Thyroid gland (tissue), 4 donors: Measurements from ENCODE around the gene IL24. TPM values are rescaled to one million over a fixed set of nuclear protein-coding genes. Genes with fewer than 3 reads are reported as not detected.

ENCODE experiments used
- DNase-seq, 2 donors: peaks; one replicate each; pipeline ENCODE4 v3.0.0-alpha.2; 2019
- H3K27ac ChIP-seq, 3 donors: fragments of 200-600 bp; sonication (generic); 1 replicate in 2 of 3; 2 replicates in 1 of 3; pipeline ENCODE4 v1.5.1; 2016 to 2019; ENCODE audit warnings: mild to moderate bottlenecking in 1 of 3, moderate library complexity in 1 of 3
- H3K27me3 ChIP-seq: fragments of 200-600 bp; sonication (generic); one replicate; pipeline ENCODE4 v1.5.1; 2019
- H3K36me3 ChIP-seq, 2 donors: fragments of 200-600 bp; sonication (generic); one replicate each; pipeline ENCODE4 v1.5.1; 2016 to 2019
- H3K4me1 ChIP-seq, 2 donors: fragments of 200-600 bp; sonication (generic); one replicate each; pipeline ENCODE4 v1.5.1; 2017 to 2019
- H3K4me3 ChIP-seq, 3 donors: fragments of 200-600 bp; sonication (generic); replicated peaks in 1 of 3; 1 replicate in 2 of 3; 2 replicates in 1 of 3; pipeline ENCODE4 v1.5.1; 2016; ENCODE audit warnings: mild to moderate bottlenecking in 1 of 3
- H3K9me3 ChIP-seq: fragments of 200-600 bp; sonication (generic); one replicate; pipeline ENCODE4 v1.5.1; 2017
- POLR2A ChIP-seq, 2 donors: fragments of 450-650 bp; IDR thresholded peaks; one replicate each; pipeline ENCODE4 v1.6.1; 2017; ENCODE audit warnings: antibody characterized with exemption in 2 of 2, mild to moderate bottlenecking in 2 of 2, moderate library complexity in 1 of 2
- WGBS, 2 donors: methylation state at CpG; one replicate each; pipeline ENCODE4 v1.1.5; 2017; 5-methylcytosine and 5-hydroxymethylcytosine counted together
- intact Hi-C: fragments of 100-400 bp; cut with DNase I; formaldehyde crosslinking; loops from one replicate; pipeline ENCODE4 v1.15.1; 2023
- total RNA-seq, 4 donors: library from RNA; depleted of rRNA; stranded (reverse); fragments of >200 nt; gene quantifications; one replicate each; pipeline ENCODE4 v1.2.3, GENCODE V29; 2016
- TF ChIP-seq, protein P1 (sequence below), 6 experiments: fragments of 200-600 bp in 3 of 6; fragments of 450-650 bp in 3 of 6; sonication (generic) in 3 of 6; IDR thresholded peaks; one replicate each; pipeline ENCODE4 v1.5.1; 2016 to 2019; ENCODE audit warnings: antibody characterized with exemption in 6 of 6, mild to moderate bottlenecking in 2 of 6, inconsistent platforms in 1 of 6, moderate library complexity in 1 of 6

Gene IL24
- total RNA-seq, 4 donors from 2014 or later, result not detected

DNA sequence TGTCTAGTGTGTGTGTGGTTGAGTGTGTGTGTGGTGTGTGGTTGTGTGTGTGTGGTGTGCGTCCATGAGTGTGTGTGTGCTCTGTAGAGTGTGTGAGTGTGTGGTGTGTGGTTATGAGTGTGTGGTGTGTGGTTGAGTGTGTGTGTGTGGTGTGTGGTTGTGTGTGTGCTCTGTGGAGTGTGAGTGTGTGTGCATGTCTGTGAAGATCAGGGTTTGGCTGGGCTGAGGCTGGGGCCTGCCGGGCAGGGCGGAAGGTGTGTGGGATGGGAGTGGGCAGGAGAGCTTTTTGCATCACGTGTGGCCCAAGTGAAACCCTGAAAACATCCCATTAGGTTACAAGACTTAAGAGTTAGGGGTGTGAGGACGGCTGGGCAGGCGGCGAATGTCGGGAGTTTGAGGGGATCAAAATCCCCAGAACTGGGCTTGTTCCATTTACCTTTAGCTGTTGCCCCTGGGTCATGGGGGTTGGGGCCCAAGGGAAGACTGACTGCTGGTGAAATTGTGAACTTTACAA lies 27.4 kb downstream of the IL24 start:
- Histone ChIP-seq H3K36me3 (no peaks in the 10 kb centered on the region), H3K4me3 (no peak overlapping the region), H3K27me3 (no peaks in the 10 kb centered on the region), H3K27ac (no peak overlapping the region), H3K4me1 (no peaks in the 10 kb centered on the region), H3K9me3 (no peaks in the 10 kb centered on the region)
- no peak for DNase-seq
- TF ChIP-seq POLR2A (IDR thresholded peaks at IDR 0.05), result no peak
- TF ChIP-seq, protein P1, sequence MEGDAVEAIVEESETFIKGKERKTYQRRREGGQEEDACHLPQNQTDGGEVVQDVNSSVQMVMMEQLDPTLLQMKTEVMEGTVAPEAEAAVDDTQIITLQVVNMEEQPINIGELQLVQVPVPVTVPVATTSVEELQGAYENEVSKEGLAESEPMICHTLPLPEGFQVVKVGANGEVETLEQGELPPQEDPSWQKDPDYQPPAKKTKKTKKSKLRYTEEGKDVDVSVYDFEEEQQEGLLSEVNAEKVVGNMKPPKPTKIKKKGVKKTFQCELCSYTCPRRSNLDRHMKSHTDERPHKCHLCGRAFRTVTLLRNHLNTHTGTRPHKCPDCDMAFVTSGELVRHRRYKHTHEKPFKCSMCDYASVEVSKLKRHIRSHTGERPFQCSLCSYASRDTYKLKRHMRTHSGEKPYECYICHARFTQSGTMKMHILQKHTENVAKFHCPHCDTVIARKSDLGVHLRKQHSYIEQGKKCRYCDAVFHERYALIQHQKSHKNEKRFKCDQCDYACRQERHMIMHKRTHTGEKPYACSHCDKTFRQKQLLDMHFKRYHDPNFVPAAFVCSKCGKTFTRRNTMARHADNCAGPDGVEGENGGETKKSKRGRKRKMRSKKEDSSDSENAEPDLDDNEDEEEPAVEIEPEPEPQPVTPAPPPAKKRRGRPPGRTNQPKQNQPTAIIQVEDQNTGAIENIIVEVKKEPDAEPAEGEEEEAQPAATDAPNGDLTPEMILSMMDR (IDR thresholded peaks at IDR 0.05), result no peak
- WGBS, 2 donors, result 72 to 80% methylated on average over 8 of the region's 8 CpGs
- intact Hi-C loops, result no loop called here

DNA sequence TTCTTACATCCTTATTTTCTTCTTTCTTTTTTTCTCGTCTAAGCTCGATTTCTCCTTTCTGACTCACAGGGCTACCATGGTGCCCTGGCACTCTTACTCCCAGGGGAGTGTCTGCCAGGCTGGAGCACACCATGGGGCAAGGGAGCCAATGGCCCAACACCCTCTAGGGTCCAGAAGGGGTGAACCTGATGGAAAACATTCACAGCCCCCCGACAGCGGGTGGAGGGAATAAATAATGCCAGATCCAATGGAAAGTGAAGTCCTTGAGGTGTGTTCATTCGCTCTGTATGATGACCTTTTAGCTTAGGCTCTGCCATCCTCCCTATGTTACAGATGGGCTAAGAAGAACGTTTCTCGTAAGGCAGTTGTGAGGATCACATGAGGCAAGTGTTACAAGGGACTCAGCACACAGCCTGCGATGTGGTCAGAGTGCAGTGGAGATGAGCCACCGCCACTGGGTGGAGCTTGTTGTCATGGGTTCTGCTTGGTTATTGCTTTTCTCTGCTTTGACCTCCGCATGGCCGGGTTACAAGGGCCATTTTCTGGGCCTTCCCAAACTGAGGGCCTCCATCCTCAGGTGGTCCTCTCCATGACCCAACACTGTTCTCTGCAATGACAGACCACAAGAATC lies 28.0 kb downstream of the IL24 start:
- Histone ChIP-seq H3K36me3 (no peaks in the 10 kb centered on the region), H3K27ac (no peak overlapping the region), H3K4me1 (no peaks in the 10 kb centered on the region)

DNA sequence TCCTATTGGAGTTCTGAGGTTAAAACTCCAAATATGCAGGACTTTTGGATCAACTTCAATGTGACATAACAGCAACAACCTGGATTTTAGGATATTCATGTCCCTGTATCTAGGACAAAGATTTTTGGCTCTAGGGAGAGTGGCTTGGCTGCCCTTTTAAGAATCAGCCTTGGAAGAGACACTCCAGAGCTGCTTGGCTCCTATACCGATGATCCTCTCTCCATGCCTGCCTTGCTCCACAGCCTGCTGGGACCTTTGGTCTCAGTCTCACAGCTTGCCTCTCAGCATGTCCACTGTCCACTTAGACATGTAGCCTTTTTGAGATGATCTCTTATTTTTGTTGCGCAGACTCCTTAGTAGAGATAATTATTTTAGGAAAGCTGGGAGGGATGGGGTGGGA lies 29.0 kb downstream of the IL24 start:
- no peak for TF ChIP-seq POLR2A (IDR thresholded peaks at IDR 0.05)
- TF ChIP-seq, protein P1 (IDR thresholded peaks at IDR 0.05), result no peak
- 79 to 80% methylated on average over 2 of the region's 2 CpGs for WGBS, 2 donors
- no peaks in the 10 kb centered on the region for H3K27me3 ChIP-seq
- H3K27ac ChIP-seq, result no peak overlapping the region
- H3K4me3 ChIP-seq, result no peak overlapping the region
- H3K36me3 ChIP-seq, result no peaks in the 10 kb centered on the region
- no peaks in the 10 kb centered on the region for H3K9me3 ChIP-seq
- no peak for DNase-seq
- intact Hi-C loops, result no loop called here
- H3K4me1 ChIP-seq, result no peaks in the 10 kb centered on the region

More for the DNA sequence above, 28.0 kb downstream of the IL24 start:
- no peak for TF ChIP-seq POLR2A (IDR thresholded peaks at IDR 0.05)
- TF ChIP-seq, protein P1 (IDR thresholded peaks at IDR 0.05), result no peak
- WGBS, 2 donors, result 81 to 84% methylated on average over 11 of the region's 11 CpGs
- Histone ChIP-seq H3K4me3 (no peak overlapping the region), H3K9me3 (no peaks in the 10 kb centered on the region), H3K27me3 (no peaks in the 10 kb centered on the region)
- intact Hi-C loops, result no loop called here
- no peak for DNase-seq

DNA sequence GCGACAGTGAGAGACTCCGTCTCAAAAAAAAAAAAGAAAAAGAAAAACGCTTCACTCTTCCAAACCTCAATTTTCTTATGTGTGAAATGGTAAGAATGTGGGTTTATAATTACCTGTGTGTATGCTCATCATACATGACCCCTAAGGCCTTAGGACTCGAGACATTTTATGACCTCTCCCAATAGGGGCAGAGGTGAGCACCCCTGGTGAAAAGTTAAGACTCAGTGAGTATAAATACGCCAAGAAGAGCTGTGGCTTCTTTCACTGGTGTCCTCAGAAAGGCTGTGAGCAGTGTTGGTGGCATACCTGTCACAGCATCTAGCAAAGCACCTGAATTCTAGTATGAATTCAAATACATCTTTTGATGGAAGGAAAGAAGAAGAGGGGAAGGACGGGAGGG lies 32.3 kb downstream of the IL24 start:
- Histone ChIP-seq H3K27ac (no peak overlapping the region), H3K4me1 (no peaks in the 10 kb centered on the region), H3K27me3 (no peaks in the 10 kb centered on the region), H3K36me3 (no peaks in the 10 kb centered on the region), H3K9me3 (no peaks in the 10 kb centered on the region), H3K4me3 (no peak overlapping the region)
- no peak for DNase-seq
- 90 to 93% methylated on average over 6 of the region's 6 CpGs for WGBS, 2 donors
- intact Hi-C loops, result no loop called here
- no peak for TF ChIP-seq POLR2A (IDR thresholded peaks at IDR 0.05)
- TF ChIP-seq, protein P1 (IDR thresholded peaks at IDR 0.05), result no peak

DNA sequence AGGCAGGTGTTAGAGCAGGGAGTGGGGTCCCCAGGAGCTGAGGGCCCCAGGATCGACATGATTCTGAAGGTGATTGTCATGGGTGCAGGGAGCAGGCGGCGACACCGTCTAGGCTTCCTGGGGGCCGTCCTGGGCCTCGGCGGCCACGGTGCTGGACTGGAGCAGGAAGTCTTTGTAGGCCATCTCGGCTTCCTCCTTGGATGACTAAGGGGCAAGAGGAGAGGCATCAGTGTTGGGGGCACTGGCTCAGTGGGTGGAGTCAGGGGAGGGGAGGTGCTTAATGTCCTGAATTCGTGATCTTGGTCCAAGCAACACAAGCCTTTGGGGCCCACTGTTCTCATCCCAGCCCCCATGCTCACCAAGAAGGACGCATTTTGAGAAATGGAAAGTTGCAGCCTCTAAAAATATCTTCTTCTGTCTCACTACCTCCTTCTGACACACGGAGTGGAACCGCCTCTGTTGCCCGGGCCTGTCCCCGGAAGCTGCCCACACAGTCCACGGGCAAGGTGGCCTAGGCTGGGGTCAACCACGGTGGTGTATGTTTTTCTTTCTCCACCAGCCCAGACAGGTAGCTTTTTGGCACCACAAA lies 33.1 kb downstream of the IL24 start:
- no peaks in the 10 kb centered on the region for H3K27me3 ChIP-seq
- H3K4me1 ChIP-seq, result no peaks in the 10 kb centered on the region
- DNase-seq, result no peak
- no peaks in the 10 kb centered on the region for H3K36me3 ChIP-seq
- H3K4me3 ChIP-seq, result no peak overlapping the region
- H3K9me3 ChIP-seq, result no peaks in the 10 kb centered on the region
- no peak overlapping the region for H3K27ac ChIP-seq
- intact Hi-C loops, result no loop called here
- 77 to 83% methylated on average over 17 of the region's 17 CpGs for WGBS, 2 donors
- TF ChIP-seq, protein P1 (IDR thresholded peaks at IDR 0.05), result no peak
- no peak for TF ChIP-seq POLR2A (IDR thresholded peaks at IDR 0.05)
